Dermis lymphatic vessel endothelial cell (primary cell): ENCODE data around the gene EEF1G. TPM values are rescaled to one million over a fixed set of nuclear protein-coding genes. Genes with fewer than 3 reads are reported as not detected.

ENCODE experiments used
- total RNA-seq: library from RNA; depleted of rRNA; stranded (reverse); fragments of >200 nt; gene quantifications from 2 replicates; pipeline ENCODE4 v1.2.1, GENCODE V29; 2014

The EEF1G gene
- 1,528 and 1,531 TPM in 2 replicates for total RNA-seq

DNA sequence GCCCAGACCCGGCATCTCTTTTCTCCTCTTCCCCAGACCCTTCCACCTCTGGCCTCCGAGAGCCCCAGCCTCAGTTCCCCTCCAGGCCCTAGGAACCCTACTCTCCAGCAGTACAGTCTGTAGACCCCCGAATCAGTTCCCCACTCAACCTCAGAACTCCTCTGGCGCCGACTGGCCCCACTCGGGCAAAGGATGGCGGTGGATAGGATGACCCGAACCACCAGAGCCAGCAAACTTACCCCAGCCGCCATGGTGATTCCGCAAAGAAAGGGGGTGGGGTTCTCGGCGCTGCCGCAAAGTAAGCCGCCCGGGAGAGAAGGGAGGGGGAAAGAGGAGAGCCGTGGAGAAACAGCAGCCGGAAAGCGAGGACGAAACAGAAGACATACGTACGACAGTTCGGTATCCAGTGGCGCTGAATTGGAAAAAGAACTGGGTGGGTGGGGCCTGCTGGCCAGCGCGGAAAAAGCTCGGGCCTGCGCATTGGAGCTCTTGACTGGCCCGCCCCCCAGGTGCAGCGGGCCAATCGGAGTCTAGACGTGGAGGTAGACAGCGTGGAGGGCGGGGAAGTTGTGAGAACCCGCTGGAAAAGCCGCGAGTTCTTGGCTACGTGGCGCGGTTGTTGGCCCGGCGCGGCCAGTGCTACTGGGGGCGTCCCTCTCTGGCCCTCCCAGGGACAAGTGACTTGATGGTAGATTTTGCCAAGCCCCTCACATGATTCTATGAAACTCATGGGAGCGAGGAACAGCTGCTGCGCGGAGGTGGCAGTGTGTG lies at the start of gene EEF1G:
EEF1G (minus strand) TSS at position 300 of the 771 bp plus-strand sequence; CDS start at position 251, 49 bp downstream.

GRCh38 chr11:62621567-62622470 lies 48.1 kb upstream of the EEF1G start, which contains the start of gene B3GAT3:
TSS of gene B3GAT3 (minus strand) at chr11:62621986. CDS start at chr11:62621947, 39 bp downstream.

DNA sequence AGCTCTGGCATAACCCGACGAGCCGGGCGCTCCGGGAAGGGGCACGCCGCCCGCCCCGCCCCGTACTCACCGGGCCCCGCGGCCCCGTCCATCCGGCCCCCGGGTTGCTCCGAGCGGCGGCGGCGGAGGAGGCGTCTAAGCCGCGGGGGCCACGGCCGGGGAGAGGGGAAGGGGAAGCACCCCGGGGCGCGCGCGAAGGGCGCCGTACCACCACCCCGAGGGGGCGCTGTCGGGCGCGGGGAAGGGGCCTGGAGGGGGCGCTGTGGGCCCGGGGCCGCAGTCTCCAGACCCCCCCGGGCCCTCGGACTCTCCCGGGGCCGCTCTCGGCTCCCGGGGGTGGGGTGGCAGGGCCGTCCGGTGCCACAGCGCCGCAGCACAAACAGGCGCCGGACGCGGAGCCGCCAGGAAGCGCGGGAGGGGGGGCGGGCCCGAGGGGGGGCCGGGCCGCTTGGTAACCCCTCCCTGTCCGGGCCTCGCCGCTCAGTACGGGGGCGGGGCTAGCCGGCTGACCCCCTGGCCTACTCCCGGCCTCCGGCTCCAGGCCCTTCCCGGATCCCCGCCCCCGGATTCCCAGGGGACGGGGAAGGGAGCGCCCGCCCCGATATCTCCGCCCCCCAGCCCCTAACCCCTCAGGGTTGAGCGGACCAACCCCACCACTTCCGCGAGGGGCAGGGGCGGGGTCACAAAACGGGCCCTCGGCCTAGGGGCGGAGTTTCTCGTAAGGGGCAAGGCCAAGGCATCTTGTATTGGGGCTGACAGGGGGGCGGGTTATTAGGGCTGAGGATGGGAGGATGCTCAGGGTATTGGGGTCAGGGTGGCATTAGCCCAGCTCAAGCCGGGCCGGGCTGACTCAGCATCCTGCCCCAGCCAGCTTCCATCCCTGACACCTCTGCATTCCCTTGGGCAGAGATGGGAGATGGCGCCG lies 38.9 kb upstream of the EEF1G start, which contains the start of the genes EML3 and ROM1:
EML3 (minus strand) TSS at position 410 of the 925 bp plus-strand sequence; CDS start at position 92, 318 bp downstream.
ROM1 (plus strand) TSS at position 892 of the 925 bp plus-strand sequence; CDS start at position 917, 25 bp downstream.

GRCh38 chr11:62601372-62602140 lies 27.9 kb upstream of the EEF1G start, which contains the start of gene MTA2:
TSS of gene MTA2 (minus strand) at chr11:62601865. CDS start at chr11:62601450, 415 bp downstream.

DNA sequence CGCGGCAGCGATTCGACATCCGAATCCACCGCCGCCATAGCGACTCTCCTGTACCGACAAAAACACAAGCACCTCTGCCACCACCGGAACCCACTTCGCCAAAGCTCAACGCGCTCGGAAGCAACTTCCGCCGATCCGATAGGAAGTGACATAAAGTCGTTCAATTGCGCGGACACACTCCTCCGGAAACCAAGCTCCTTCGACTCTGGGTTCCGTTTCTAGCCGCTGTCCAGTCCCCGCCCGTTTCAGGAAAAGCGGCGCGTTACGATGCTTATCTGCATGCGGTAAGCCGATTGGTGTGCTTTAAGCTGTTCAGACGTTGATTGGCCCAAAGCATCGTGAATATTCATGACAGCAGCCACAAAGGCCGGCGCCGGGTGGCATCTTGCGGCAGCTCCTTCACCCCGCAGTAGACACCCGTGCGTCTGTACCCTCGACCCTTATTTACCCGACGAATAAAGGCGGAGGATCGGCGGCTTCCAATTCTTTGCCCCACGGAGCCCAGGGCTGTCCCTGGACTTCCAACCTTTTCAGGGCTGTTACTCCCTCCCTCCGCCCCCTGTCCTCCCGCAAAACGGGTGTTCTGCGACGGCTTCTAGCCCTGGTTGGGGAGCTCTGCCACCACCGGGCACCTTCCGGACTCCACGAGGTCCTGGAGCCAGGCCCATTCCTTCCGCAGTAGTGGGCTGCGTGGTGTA lies 17.9 kb upstream of the EEF1G start, which contains the start of gene TUT1:
TUT1 (minus strand) TSS at position 76 of the 698 bp plus-strand sequence; CDS start at position 38, 38 bp downstream.

DNA sequence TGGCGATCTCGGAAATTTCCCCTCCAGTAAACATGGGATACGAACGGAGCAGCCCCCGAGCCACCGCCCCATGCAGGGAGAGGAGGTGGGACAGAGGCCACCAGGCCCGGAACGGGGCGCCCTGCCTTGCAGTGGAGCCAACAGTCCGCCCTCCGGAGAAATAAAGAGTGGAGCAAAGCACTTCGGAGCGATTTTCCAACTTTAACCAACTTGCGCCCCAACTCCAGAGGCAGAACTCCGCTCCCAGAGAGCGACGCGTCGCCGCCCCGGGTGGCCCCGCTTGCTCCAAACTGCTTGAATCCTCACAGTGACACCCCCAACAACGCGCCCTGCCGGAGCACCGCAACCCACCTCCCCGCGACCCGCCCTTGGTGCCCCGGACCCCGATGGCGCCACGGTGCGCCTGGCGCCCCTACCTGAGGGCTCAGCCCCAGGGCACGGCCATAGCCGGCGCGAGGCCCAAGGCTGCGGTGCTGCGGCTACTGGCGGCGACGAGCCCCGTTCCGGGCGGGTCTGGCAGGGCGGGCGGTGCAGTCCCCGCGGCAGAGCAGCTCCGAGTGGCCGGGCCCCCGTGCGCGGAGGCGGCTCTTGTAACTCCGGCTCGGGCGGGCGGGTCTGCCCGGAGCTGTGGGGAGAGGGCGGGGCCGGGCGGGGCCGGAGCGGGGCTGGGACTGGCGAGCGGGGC lies 27.3 kb downstream of the EEF1G start, which contains the start of gene AHNAK:
AHNAK (minus strand) TSS at position 563 of the 685 bp plus-strand sequence. CDS start 10,708 bp downstream, outside the sequence.

Other genes with a start within 250 kb of the EEF1G start
- gene ASRGL1, start 236.4 kb downstream of the EEF1G start, total RNA-seq, result 2.1 and 36.5 TPM in 2 replicates
- not detected in 2 replicates for gene SCGB1A1, start 154.9 kb downstream of the EEF1G start, total RNA-seq
- 312 and 461 TPM in 2 replicates for gene AHNAK, start 27.1 kb downstream of the EEF1G start, total RNA-seq
- gene TUT1, start 17.6 kb upstream of the EEF1G start, total RNA-seq, result 11.7 and 13.0 TPM in 2 replicates
- gene MTA2, start 28.0 kb upstream of the EEF1G start, total RNA-seq, result 170 and 194 TPM in 2 replicates
- 25.7 and 41.2 TPM in 2 replicates for gene EML3, start 38.9 kb upstream of the EEF1G start, total RNA-seq
- 2.5 and 4.2 TPM in 2 replicates for gene ROM1, start 39.4 kb upstream of the EEF1G start, total RNA-seq
- gene B3GAT3, start 48.1 kb upstream of the EEF1G start, total RNA-seq, result 13.5 and 15.9 TPM in 2 replicates
- gene GANAB, start 72.7 kb upstream of the EEF1G start, total RNA-seq, result 212 and 258 TPM in 2 replicates
- 14.2 and 19.4 TPM in 2 replicates for gene INTS5, start 79.4 kb upstream of the EEF1G start, total RNA-seq
- gene C11orf98, start 91.3 kb upstream of the EEF1G start, total RNA-seq, result 27.8 and 28.0 TPM in 2 replicates
- 6.0 and 6.5 TPM in 2 replicates for gene CSKMT, start 91.4 kb upstream of the EEF1G start, total RNA-seq
- gene UQCC3, start 97.8 kb upstream of the EEF1G start, total RNA-seq, result 7.7 and 8.7 TPM in 2 replicates
- gene LBHD1, start 98.4 kb upstream of the EEF1G start, total RNA-seq, result 1.8 and 1.9 TPM in 2 replicates
- 138 and 227 TPM in 2 replicates for gene UBXN1, start 105.2 kb upstream of the EEF1G start, total RNA-seq
- 0.43 and 0.60 TPM in 2 replicates for gene LRRN4CL, start 115.6 kb upstream of the EEF1G start, total RNA-seq
- 21.1 and 24.7 TPM in 2 replicates for gene BSCL2, start 133.5 kb upstream of the EEF1G start, total RNA-seq
- not detected in 2 replicates for gene GNG3, start 133.8 kb upstream of the EEF1G start, total RNA-seq
- gene HNRNPUL2, start 153.6 kb upstream of the EEF1G start, total RNA-seq, result 8.8 and 9.6 TPM in 2 replicates
- gene TTC9C, start 154.6 kb upstream of the EEF1G start, total RNA-seq, result 25.8 and 27.8 TPM in 2 replicates
- gene ZBTB3, start 180.3 kb upstream of the EEF1G start, total RNA-seq, result 11.8 and 12.0 TPM in 2 replicates
- gene POLR2G, start 187.7 kb upstream of the EEF1G start, total RNA-seq, result 71.1 and 73.1 TPM in 2 replicates
- gene TAF6L, start 197.5 kb upstream of the EEF1G start, total RNA-seq, result 27.8 and 34.7 TPM in 2 replicates
- gene TMEM179B, start 213.5 kb upstream of the EEF1G start, total RNA-seq, result 21.8 and 30.8 TPM in 2 replicates
- gene TMEM223, start 218.1 kb upstream of the EEF1G start, total RNA-seq, result 9.6 and 11.8 TPM in 2 replicates
- 15.1 and 15.6 TPM in 2 replicates for gene NXF1, start 231.5 kb upstream of the EEF1G start, total RNA-seq